Sigmoid colon (tissue), 4 donors: ENCODE data around the gene CRTAC1.

ENCODE experiments used
- CTCF ChIP-seq, 4 experiments: fragments of 450-650 bp in 3 of 4; fragments of 200-600 bp in 1 of 4; IDR thresholded peaks; one replicate each; pipeline ENCODE4 v1.5.1; 2016 to 2019; ENCODE audit warnings: antibody characterized with exemption in 4 of 4, mild to moderate bottlenecking in 3 of 4, moderate library complexity in 2 of 4
- EP300 ChIP-seq, 4 donors: sonication (generic); formaldehyde crosslinking; IDR thresholded peaks; one replicate each; pipeline ENCODE4 v1.6.1; 2017; ENCODE audit warnings: antibody characterized with exemption in 4 of 4
- POLR2A ChIP-seq, 2 donors: fragments of 450-650 bp; IDR thresholded peaks; one replicate each; pipeline ENCODE4 v1.6.1; 2016; ENCODE audit warnings: antibody characterized with exemption in 2 of 2, mild to moderate bottlenecking in 2 of 2, moderate library complexity in 2 of 2

GRCh38 chr10:97869091-97870042 lies 161.1 kb downstream of the CRTAC1 start:
- TF ChIP-seq EP300 (IDR thresholded peaks at IDR 0.05), result no peak
- peak; percentile 60 to 83 (median 70) for TF ChIP-seq CTCF (IDR thresholded peaks at IDR 0.05)
- no peak for TF ChIP-seq POLR2A (IDR thresholded peaks at IDR 0.05)
